H9 (cell line): ENCODE measurements around the gene KANSL1. TPM values are rescaled to one million over a fixed set of nuclear protein-coding genes. Genes with fewer than 3 reads are reported as not detected.

Experiments
- DNase-seq: peaks from one replicate; pipeline ENCODE4 v3.0.0-alpha.2; 2017
- H2AFZ ChIP-seq: one replicate; pipeline ENCODE4 v1.6.1; 2013; ENCODE audit warnings: mild to moderate bottlenecking, low read length, control low read depth, moderate library complexity
- H2AK5ac ChIP-seq: 2 replicates; pipeline ENCODE4 v1.6.1; 2013; ENCODE audit warnings: low read length, control low read depth, mixed read lengths; ENCODE audit not compliant: insufficient read length
- H2BK120ac ChIP-seq: one replicate; pipeline ENCODE4 v1.6.1; 2013; ENCODE audit warnings: low read depth, mild to moderate bottlenecking, low read length, control low read depth, inconsistent platforms; ENCODE audit not compliant: poor library complexity, severe bottlenecking
- H2BK12ac ChIP-seq: 2 replicates; pipeline ENCODE4 v1.6.1; 2013; ENCODE audit warnings: low read length, control low read depth, mixed read lengths, low read depth; ENCODE audit not compliant: insufficient read length
- H2BK15ac ChIP-seq: 2 replicates; pipeline ENCODE4 v1.6.1; 2013; ENCODE audit warnings: low read depth, low read length, control low read depth
- H2BK20ac ChIP-seq: one replicate; pipeline ENCODE4 v1.6.1; 2013; ENCODE audit warnings: low read depth, mild to moderate bottlenecking, low read length, control low read depth, inconsistent platforms; ENCODE audit not compliant: poor library complexity, severe bottlenecking
- H2BK5ac ChIP-seq: 2 replicates; pipeline ENCODE4 v1.6.1; 2013; ENCODE audit warnings: low read length, control low read depth, mixed read lengths; ENCODE audit not compliant: insufficient read length
- H3K14ac ChIP-seq: 2 replicates; pipeline ENCODE4 v1.6.1; 2013; ENCODE audit warnings: low read length, control low read depth; ENCODE audit not compliant: insufficient read depth
- H3K18ac ChIP-seq: 2 replicates; pipeline ENCODE4 v1.6.1; 2013; ENCODE audit warnings: low read depth, mild to moderate bottlenecking, mixed read lengths, low read length, control low read depth; ENCODE audit not compliant: insufficient read length
- H3K23ac ChIP-seq: 2 replicates; pipeline ENCODE4 v1.6.1; 2013; ENCODE audit warnings: low read length, control low read depth, mixed read lengths, low read depth; ENCODE audit not compliant: insufficient read length
- H3K23me2 ChIP-seq: 2 replicates; pipeline ENCODE4 v1.6.1; 2013; ENCODE audit warnings: low read depth, mild to moderate bottlenecking, mixed read lengths, low read length, control low read depth; ENCODE audit not compliant: insufficient read length, poor library complexity, severe bottlenecking
- H3K27ac ChIP-seq: 2 replicates; pipeline ENCODE4 v1.5.1; 2013; ENCODE audit warnings: low read length, control low read depth, mixed read lengths, low read depth; ENCODE audit not compliant: insufficient read length
- H3K27me3 ChIP-seq: 2 replicates; pipeline ENCODE4 v1.6.1; 2013; ENCODE audit warnings: low read length, control low read depth, inconsistent platforms; ENCODE audit not compliant: insufficient read depth
- H3K4ac ChIP-seq: 2 replicates; pipeline ENCODE4 v1.6.1; 2013; ENCODE audit warnings: low read depth, mild to moderate bottlenecking, control low read depth, inconsistent platforms, low read length, moderate library complexity
- H3K4me1 ChIP-seq: 2 replicates; pipeline ENCODE4 v1.6.1; 2013; ENCODE audit warnings: low read length, control low read depth, inconsistent platforms; ENCODE audit not compliant: insufficient read depth
- H3K4me2 ChIP-seq: 2 replicates; pipeline ENCODE4 v1.6.1; 2013; ENCODE audit warnings: low read length, control low read depth, mixed read lengths; ENCODE audit not compliant: insufficient read length, insufficient read depth
- H3K56ac ChIP-seq: 2 replicates; pipeline ENCODE4 v1.6.1; 2013; ENCODE audit warnings: low read depth, mild to moderate bottlenecking, mixed read lengths, low read length, control low read depth; ENCODE audit not compliant: insufficient read length
- H3K79me1 ChIP-seq: 2 replicates; pipeline ENCODE4 v1.6.1; 2013; ENCODE audit warnings: low read depth, mild to moderate bottlenecking, moderate library complexity, low read length, control low read depth, inconsistent platforms; ENCODE audit not compliant: insufficient read depth, poor library complexity, severe bottlenecking
- H3K79me2 ChIP-seq: 2 replicates; pipeline ENCODE4 v1.6.1; 2013; ENCODE audit warnings: low read length, control low read depth, inconsistent platforms; ENCODE audit not compliant: insufficient read depth
- H3K9ac ChIP-seq: 2 replicates; pipeline ENCODE4 v1.6.1; 2013; ENCODE audit warnings: low read length, control low read depth, mixed read lengths; ENCODE audit not compliant: insufficient read length; ENCODE audit errors: extremely low read depth
- H3K9me3 ChIP-seq: one replicate; pipeline ENCODE4 v1.6.1; 2013; ENCODE audit warnings: low read depth, low read length, inconsistent platforms; ENCODE audit not compliant: control insufficient read depth
- H3T11ph ChIP-seq: one replicate; pipeline ENCODE4 v1.6.1; 2013; ENCODE audit warnings: mild to moderate bottlenecking, low read length, control low read depth, inconsistent platforms
- H4K20me1 ChIP-seq: one replicate; pipeline ENCODE4 v1.6.1; 2013; ENCODE audit not compliant: control insufficient read depth, insufficient read length, insufficient read depth
- H4K5ac ChIP-seq: 2 replicates; pipeline ENCODE4 v1.6.1; 2013; ENCODE audit warnings: low read depth, mild to moderate bottlenecking, mixed read lengths, low read length, control low read depth; ENCODE audit not compliant: insufficient read length
- H4K8ac ChIP-seq: replicated peaks from 2 replicates; pipeline ENCODE4 v1.6.1; 2013; ENCODE audit warnings: low read length, control low read depth, mixed read lengths, low read depth; ENCODE audit not compliant: insufficient read length
- H4K91ac ChIP-seq: 2 replicates; pipeline ENCODE4 v1.6.1; 2013; ENCODE audit warnings: low read depth, mild to moderate bottlenecking, moderate library complexity, mixed read lengths, low read length, control low read depth; ENCODE audit not compliant: insufficient read length
- H3K27ac Mint-ChIP-seq, 3 experiments: 2 replicates in 2 of 3; 3 replicates in 1 of 3; pipeline ENCODE4 v1.8.0; 2020 to 2021; ENCODE audit warnings: mixed read lengths in 3 of 3, mild to moderate bottlenecking in 1 of 3, moderate library complexity in 1 of 3
- H3K27me3 Mint-ChIP-seq: 2 replicates; pipeline ENCODE4 v1.8.0; 2021; ENCODE audit warnings: low read depth, mild to moderate bottlenecking, moderate library complexity, mixed read lengths
- H3K36me3 Mint-ChIP-seq, 3 experiments: 2 replicates in 2 of 3; 3 replicates in 1 of 3; pipeline ENCODE4 v1.8.0; 2020 to 2021; ENCODE audit warnings: low read depth in 3 of 3, mixed read lengths in 3 of 3; ENCODE audit not compliant: insufficient read depth in 1 of 3
- H3K4me1 Mint-ChIP-seq, 2 experiments: 2 replicates each; pipeline ENCODE4 v1.8.0; 2020; ENCODE audit warnings: mixed read lengths in 2 of 2
- H3K4me3 Mint-ChIP-seq, 2 experiments: 2 replicates in 1 of 2; 3 replicates in 1 of 2; pipeline ENCODE4 v1.8.0; 2020 to 2021; ENCODE audit warnings: mild to moderate bottlenecking in 2 of 2, mixed read lengths in 2 of 2, moderate library complexity in 1 of 2
- H3K9me3 Mint-ChIP-seq, 2 experiments: 2 replicates in 1 of 2; 3 replicates in 1 of 2; pipeline ENCODE4 v1.8.0; 2020; ENCODE audit warnings: mild to moderate bottlenecking in 2 of 2, mixed read lengths in 2 of 2, moderate library complexity in 1 of 2
- WGBS: extraction: QIAGEN DNeasy Blood & Tissue Kit; methylation state at CpG from one replicate; pipeline ENCODE4 v1.1.7; 2013; ENCODE audit warnings: missing lambda C conversion rate, low lambda C conversion rate, mixed read lengths; ENCODE audit not compliant: insufficient read length; ENCODE audit errors: extremely low coverage; 5-methylcytosine and 5-hydroxymethylcytosine counted together
- total RNA-seq: library from RNA; stranded (reverse); gene quantifications from 2 replicates; pipeline ENCODE4 v1.2.1, GENCODE V29; 2021
- TF ChIP-seq, protein P1 (sequence below): fragments of 200-600 bp; sonication (generic); conservative IDR thresholded peaks from 3 replicates; pipeline ENCODE4 v1.8.0; 2021; ENCODE audit warnings: antibody characterized with exemption, mild to moderate bottlenecking

Gene KANSL1
- total RNA-seq, 1 experiment from 2014 or later, result 114 TPM

- no peak overlapping the region for H3K4me3 Mint-ChIP-seq
- DNase-seq, result no peak
- Histone ChIP-seq H4K20me1 (no peaks in the 10 kb centered on the region), H3K23ac (no peak overlapping the region), H3K79me1 (peaks cover 17% of the 10 kb centered on the region), H3T11ph (no peak overlapping the region), H3K23me2 (no peaks in the 10 kb centered on the region), H4K8ac (no peak overlapping the region), H3K9me3 (no peaks in the 10 kb centered on the region), H2BK20ac (no peak overlapping the region), H3K56ac (no peak overlapping the region), H3K4me2 (no peak overlapping the region), H3K18ac (no peak overlapping the region), H4K5ac (no peak overlapping the region), H3K4me1 (peaks cover 5% of the 10 kb centered on the region), H2AK5ac (no peak overlapping the region), H2BK12ac (no peak overlapping the region), H3K9ac (no peak overlapping the region), H3K14ac (no peak overlapping the region), H2AFZ (no peak overlapping the region), H3K27me3 (no peaks in the 10 kb centered on the region; the same call in 1 of the 2 replicates), H3K4ac (no peak overlapping the region), H3K27ac (no peak overlapping the region), H3K79me2 (peaks cover 82% of the 10 kb centered on the region; the same call in 1 of the 2 replicates), H2BK120ac (no peak overlapping the region), H4K91ac (no peak overlapping the region), H2BK15ac (no peak overlapping the region), H2BK5ac (no peak overlapping the region)
- peaks cover 50 to 57% of the 10 kb centered on the region in 2 experiments for H3K4me1 Mint-ChIP-seq
- H3K27me3 Mint-ChIP-seq, result no peaks in the 10 kb centered on the region
- WGBS, result no CpG with 5 or more reads among the region's 2 CpGs
- H3K9me3 Mint-ChIP-seq, result no peaks in the 10 kb centered on the region
- H3K27ac Mint-ChIP-seq, result peak overlapping the region in 2 of 3 experiments; percentile 0 to 16; a peak in 1 of 7 replicates
- TF ChIP-seq, protein P1, sequence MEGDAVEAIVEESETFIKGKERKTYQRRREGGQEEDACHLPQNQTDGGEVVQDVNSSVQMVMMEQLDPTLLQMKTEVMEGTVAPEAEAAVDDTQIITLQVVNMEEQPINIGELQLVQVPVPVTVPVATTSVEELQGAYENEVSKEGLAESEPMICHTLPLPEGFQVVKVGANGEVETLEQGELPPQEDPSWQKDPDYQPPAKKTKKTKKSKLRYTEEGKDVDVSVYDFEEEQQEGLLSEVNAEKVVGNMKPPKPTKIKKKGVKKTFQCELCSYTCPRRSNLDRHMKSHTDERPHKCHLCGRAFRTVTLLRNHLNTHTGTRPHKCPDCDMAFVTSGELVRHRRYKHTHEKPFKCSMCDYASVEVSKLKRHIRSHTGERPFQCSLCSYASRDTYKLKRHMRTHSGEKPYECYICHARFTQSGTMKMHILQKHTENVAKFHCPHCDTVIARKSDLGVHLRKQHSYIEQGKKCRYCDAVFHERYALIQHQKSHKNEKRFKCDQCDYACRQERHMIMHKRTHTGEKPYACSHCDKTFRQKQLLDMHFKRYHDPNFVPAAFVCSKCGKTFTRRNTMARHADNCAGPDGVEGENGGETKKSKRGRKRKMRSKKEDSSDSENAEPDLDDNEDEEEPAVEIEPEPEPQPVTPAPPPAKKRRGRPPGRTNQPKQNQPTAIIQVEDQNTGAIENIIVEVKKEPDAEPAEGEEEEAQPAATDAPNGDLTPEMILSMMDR, result no peak
- peaks cover 0 to 6% (median 5%) of the 10 kb centered on the region in 3 experiments; a peak in 3 of 7 replicates for H3K36me3 Mint-ChIP-seq
Observed at GRCh38 chr17:46152423-46152822, 40.8 kb downstream of the KANSL1 start.
